ENCODE measurements around the gene ZNF69.
"Not testable (repeated sequence)": the region's sequence is repeated elsewhere in the genome, so short reads cannot be mapped to it uniquely, and the experiment has no call there.

The ZNF69 gene

DNA sequence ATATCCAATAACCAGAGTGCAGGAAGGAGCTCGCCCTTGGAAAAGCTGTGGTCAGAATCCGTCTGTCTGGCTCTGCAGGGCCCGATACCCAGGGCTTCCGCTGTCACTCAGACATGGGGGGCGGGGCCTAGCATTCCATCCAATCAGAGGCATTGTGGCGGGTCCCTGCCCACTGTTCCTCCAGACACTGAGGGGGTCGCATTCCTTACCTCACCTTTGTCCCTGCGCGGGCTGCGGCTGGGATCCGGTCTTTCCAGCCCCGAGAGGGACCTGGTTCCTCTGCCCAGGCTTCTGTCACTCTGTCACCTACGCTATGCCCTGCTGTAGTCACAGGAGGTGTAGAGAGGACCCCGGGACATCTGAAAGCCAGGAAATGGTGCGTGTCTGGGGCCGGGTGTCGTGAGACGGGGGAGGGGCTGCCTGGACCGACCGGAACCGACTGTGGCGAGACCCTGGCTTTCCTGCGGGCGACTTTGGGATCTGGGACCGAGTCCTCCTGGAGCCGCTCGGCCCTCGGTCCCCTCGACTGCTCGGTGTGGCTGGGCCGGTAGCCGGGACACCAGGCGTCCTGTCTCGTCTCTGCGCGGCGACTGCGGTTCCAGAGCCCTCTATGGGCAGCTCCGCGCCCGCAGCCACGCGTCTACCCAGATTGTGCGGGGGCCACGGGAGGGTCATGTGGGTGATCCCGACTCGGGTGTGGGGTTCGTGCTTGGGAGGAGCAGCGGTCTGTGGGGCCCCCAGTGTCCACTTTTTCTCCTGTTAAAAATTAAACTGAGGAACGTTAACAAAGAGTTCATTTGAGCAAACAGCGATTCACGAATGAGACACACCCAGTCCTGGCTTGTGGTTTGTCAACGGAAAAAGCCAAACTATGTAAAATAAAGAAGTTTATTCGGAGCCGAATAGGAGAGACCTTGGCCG, at the start of gene ZNF69:
TSS of gene ZNF69 (plus strand) at position 172 of the 921 bp plus-strand sequence. CDS start at position 314, 142 bp downstream.
- no peak for TF ChIP-seq CTCF (IDR thresholded peaks at IDR 0.05; ENCODE audit: insufficient read depth, low read depth, low read length, missing control alignments)
- peak within 1 kb of the TSS; percentile 44 for H3K4me3 ChIP-seq (ENCODE audit: low read length)
- peak; percentile 30 for DNase-seq (ENCODE audit: low read depth)

- H3K4me3 ChIP-seq (ENCODE audit: low read length), result no peak overlapping the region
- TF ChIP-seq CTCF (IDR thresholded peaks at IDR 0.05; ENCODE audit: insufficient read depth, low read depth, low read length, missing control alignments), result no peak
- no peak for DNase-seq (ENCODE audit: low read depth)
These were observed 43.9 kb upstream of the ZNF69 start for GRCh38 chr19:11843722-11844121.

GRCh38 chr19:11847615-11848014, 40.0 kb upstream of the ZNF69 start:
- DNase-seq (ENCODE audit: low read depth); H3K4me3 ChIP-seq (ENCODE audit: low read length): not testable (repeated sequence)

GRCh38 chr19:11848200-11848593, 39.4 kb upstream of the ZNF69 start:
- no peak for DNase-seq (ENCODE audit: low read depth)

DNA sequence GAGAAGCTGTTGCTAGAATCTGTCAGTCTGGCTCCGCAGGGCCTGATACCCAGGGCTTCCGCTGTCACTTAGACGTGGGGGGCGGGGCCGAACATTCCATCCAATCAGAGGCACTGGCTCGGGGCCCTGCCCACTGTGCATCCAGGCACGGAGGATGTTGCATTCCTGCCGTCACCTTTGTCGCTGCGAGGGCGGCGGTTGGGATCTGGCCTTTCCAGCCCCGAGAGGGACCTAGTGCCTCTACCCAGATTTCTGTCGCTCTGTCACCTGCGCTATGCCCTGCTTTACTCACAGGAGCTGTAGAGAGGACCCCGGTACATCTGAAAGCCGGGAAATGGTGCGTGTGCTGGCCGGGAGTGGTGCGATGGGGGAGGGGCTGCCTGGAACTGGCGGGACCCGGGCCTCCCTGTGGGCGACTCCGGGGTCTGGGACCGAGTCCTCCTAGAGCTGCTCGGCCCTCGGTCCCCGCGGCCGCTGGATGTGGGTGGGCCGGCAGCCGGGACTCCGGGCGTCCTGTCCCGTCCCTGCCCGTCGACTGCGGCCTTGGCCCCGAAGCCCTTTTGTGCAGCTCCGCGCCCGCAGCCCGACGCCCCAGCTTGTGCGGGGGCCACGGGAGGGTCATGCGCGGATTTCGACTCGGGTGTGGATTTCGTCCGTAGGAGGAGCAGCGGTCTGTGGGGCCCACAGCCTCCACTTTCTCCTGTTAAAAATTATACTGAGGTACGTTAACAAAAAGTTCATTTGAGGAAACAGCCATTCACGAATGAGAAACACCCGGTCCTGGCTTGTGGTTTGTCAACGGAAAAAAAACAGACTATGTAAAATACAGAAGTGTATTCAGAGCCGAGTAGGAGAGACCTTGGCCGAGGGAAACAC, 38.8 kb upstream of the ZNF69 start, which contains the start of gene ZNF439:
TSS of gene ZNF439 (plus strand) at position 133 of the 876 bp plus-strand sequence. CDS start at position 275, 142 bp downstream.
- TF ChIP-seq CTCF (IDR thresholded peaks at IDR 0.05; ENCODE audit: insufficient read depth, low read depth, low read length, missing control alignments), result no peak
- peak within 1 kb of the TSS; percentile 43 for H3K4me3 ChIP-seq (ENCODE audit: low read length)
- peak; percentile 64 for DNase-seq (ENCODE audit: low read depth)

More at GRCh38 chr19:11848200-11848593, 39.4 kb upstream of the ZNF69 start:
- H3K4me3 ChIP-seq (ENCODE audit: low read length), result no peak overlapping the region
- TF ChIP-seq CTCF (IDR thresholded peaks at IDR 0.05; ENCODE audit: insufficient read depth, low read depth, low read length, missing control alignments), result no peak

DNA sequence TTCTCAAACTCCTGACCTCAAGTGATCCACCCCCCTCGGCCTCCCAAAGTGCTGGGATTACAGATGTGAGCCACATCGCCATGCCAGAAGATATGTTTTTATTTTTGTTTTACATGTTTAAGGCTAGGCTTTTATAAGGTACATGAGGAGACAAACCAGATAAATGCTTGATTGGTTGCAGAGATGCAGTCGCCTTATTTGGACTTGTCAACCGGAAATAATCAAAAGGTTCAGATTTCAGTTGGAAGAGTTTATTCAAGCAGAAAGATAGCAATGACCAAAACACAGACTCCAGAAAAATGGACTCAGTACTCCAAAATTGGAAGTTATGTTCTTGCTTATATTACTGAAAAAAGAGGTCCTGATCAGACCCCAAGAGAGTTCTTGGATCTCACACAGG, 37.3 kb upstream of the ZNF69 start:
- not testable (repeated sequence) for H3K4me3 ChIP-seq (ENCODE audit: low read length); DNase-seq (ENCODE audit: low read depth)

- H3K4me3 ChIP-seq (ENCODE audit: low read length), result no peak overlapping the region
- no peak for DNase-seq (ENCODE audit: low read depth)
- TF ChIP-seq CTCF (IDR thresholded peaks at IDR 0.05; ENCODE audit: insufficient read depth, low read depth, low read length, missing control alignments), result no peak
These were observed 34.2 kb upstream of the ZNF69 start for GRCh38 chr19:11853358-11853757.
